H1 (cell line): ENCODE measurements around the gene CHTF8. TPM values are rescaled to one million over a fixed set of nuclear protein-coding genes. Genes with fewer than 3 reads are reported as not detected.

ENCODE experiments used
- CTCF ChIA-PET: fragments of 300-600 bp; sonication (Branson Sonifier 250); formaldehyde crosslinking; loops from one replicate; lab custom pipeline; 2021; ENCODE audit not compliant: partially characterized antibody; lab: Charles Lee
- POLR2A ChIA-PET: fragments of 300-600 bp; sonication (Branson Sonifier 250); formaldehyde crosslinking; loops from one replicate; lab custom pipeline; 2021; ENCODE audit warnings: inconsistent platforms; ENCODE audit not compliant: partially characterized antibody; lab: Charles Lee
- DNase-seq, 2 experiments: peaks; one replicate each; pipeline versions ENCODE4 v3.0.0 to v3.0.0-alpha.2; 2010 to 2022; ENCODE audit warnings: low spot score in 2 of 2, low read depth in 1 of 2, mixed read lengths in 1 of 2
- FAIRE-seq: peaks from 2 replicates; lab custom pipeline; 2011; peaks lifted over from hg19 to GRCh38; lab: Jason Lieb, UNC
- H2AFZ ChIP-seq: 2 replicates; pipeline ENCODE4 v1.8.1; 2012; ENCODE audit warnings: low read length, inconsistent platforms
- H2AK5ac ChIP-seq: 2 replicates; pipeline ENCODE4 v1.6.1; 2013; ENCODE audit warnings: low read depth, low read length
- H2BK120ac ChIP-seq: replicated peaks from 2 replicates; pipeline ENCODE3; 2013; ENCODE audit warnings: low read depth, low read length, inconsistent platforms
- H2BK12ac ChIP-seq: 2 replicates; pipeline ENCODE4 v1.6.1; 2013; ENCODE audit warnings: low read depth, low read length
- H2BK15ac ChIP-seq: 2 replicates; pipeline ENCODE4 v1.6.1; 2013; ENCODE audit warnings: low read length
- H2BK20ac ChIP-seq: 2 replicates; pipeline ENCODE4 v1.6.1; 2013; ENCODE audit warnings: low read length
- H2BK5ac ChIP-seq: 2 replicates; pipeline ENCODE4 v1.6.1; 2013; ENCODE audit warnings: low read depth, low read length
- H3K14ac ChIP-seq: 2 replicates; pipeline ENCODE4 v1.6.1; 2013; ENCODE audit warnings: inconsistent platforms; ENCODE audit not compliant: insufficient read length
- H3K18ac ChIP-seq: 2 replicates; pipeline ENCODE4 v1.6.1; 2013; ENCODE audit warnings: low read length; ENCODE audit errors: extremely low read depth
- H3K23ac ChIP-seq: 2 replicates; pipeline ENCODE4 v1.6.1; 2013; ENCODE audit warnings: inconsistent platforms; ENCODE audit not compliant: insufficient read length
- H3K23me2 ChIP-seq: 2 replicates; pipeline ENCODE4 v1.6.1; 2013; ENCODE audit warnings: low read depth, low read length
- H3K27ac ChIP-seq: 2 replicates; pipeline ENCODE4 v1.6.1; 2011; ENCODE audit warnings: low read depth, low read length, inconsistent platforms
- H3K27me3 ChIP-seq, 4 experiments: replicated peaks in 1 of 4; 1 replicate in 1 of 4; 2 replicates in 3 of 4; pipeline versions ENCODE4 v1.6.1 to v1.8.1; 2011 to 2013; ENCODE audit warnings: low read length in 3 of 4, mild to moderate bottlenecking in 3 of 4, inconsistent platforms in 2 of 4, mixed read lengths in 2 of 4, moderate library complexity in 1 of 4; ENCODE audit not compliant: control insufficient read depth in 3 of 4, insufficient read depth in 3 of 4; ENCODE audit errors: extremely low read depth in 1 of 4
- H3K36me3 ChIP-seq, 4 experiments: 2 replicates each; pipeline versions ENCODE4 v1.6.1 to v1.8.1; 2011 to 2013; ENCODE audit warnings: mild to moderate bottlenecking in 4 of 4, low read length in 3 of 4, moderate library complexity in 2 of 4, control low read depth in 1 of 4, inconsistent platforms in 1 of 4; ENCODE audit not compliant: insufficient read depth in 4 of 4, control insufficient read depth in 2 of 4
- H3K4ac ChIP-seq: replicated peaks from 2 replicates; pipeline ENCODE3; 2013; ENCODE audit warnings: low read length, low read depth, mixed read lengths, inconsistent platforms; ENCODE audit not compliant: insufficient read length
- H3K4me1 ChIP-seq, 4 experiments: replicated peaks in 1 of 4; 1 replicate in 1 of 4; 2 replicates in 3 of 4; pipeline versions ENCODE4 v1.6.1 to v1.8.1; 2011 to 2013; ENCODE audit warnings: low read length in 3 of 4, inconsistent platforms in 2 of 4, mixed read lengths in 1 of 4; ENCODE audit not compliant: insufficient read depth in 4 of 4, control insufficient read depth in 3 of 4
- H3K4me2 ChIP-seq, 2 experiments: 2 replicates each; pipeline versions ENCODE4 v1.6.1 to v1.8.1; 2011 to 2013; ENCODE audit warnings: low read depth in 2 of 2, low read length in 2 of 2, control low read depth in 1 of 2, inconsistent platforms in 1 of 2, mild to moderate bottlenecking in 1 of 2; ENCODE audit not compliant: insufficient read depth in 1 of 2
- H3K4me3 ChIP-seq, 4 experiments: fragments of 200-600, 300-600 bp in 1 of 4; sonication (generic), shearing (Covaris generic), sonication (Bioruptor Twin) in 1 of 4; 2 replicates each; pipeline versions ENCODE4 v1.5.1 to v1.8.1; 2011 to 2016; ENCODE audit warnings: low read length in 4 of 4, low read depth in 3 of 4, control low read depth in 2 of 4, inconsistent platforms in 2 of 4, mild to moderate bottlenecking in 2 of 4, mixed read lengths in 1 of 4, moderate library complexity in 1 of 4; ENCODE audit not compliant: insufficient read depth in 2 of 4; ENCODE audit errors: extremely low read depth in 1 of 4
- H3K56ac ChIP-seq: replicated peaks from 2 replicates; pipeline ENCODE3; 2013; ENCODE audit warnings: low read depth, mild to moderate bottlenecking, mixed read lengths, low read length, inconsistent platforms; ENCODE audit not compliant: insufficient read length
- H3K79me1 ChIP-seq: 2 replicates; pipeline ENCODE4 v1.6.1; 2013; ENCODE audit warnings: low read depth, low read length, control low read depth
- H3K79me2 ChIP-seq, 2 experiments: 2 replicates each; pipeline versions ENCODE4 v1.6.1 to v1.8.1; 2012 to 2013; ENCODE audit warnings: low read length in 2 of 2, mild to moderate bottlenecking in 2 of 2, inconsistent platforms in 1 of 2; ENCODE audit not compliant: insufficient read depth in 2 of 2, control insufficient read depth in 1 of 2
- H3K9ac ChIP-seq, 4 experiments: replicated peaks in 1 of 4; 1 replicate in 1 of 4; 2 replicates in 3 of 4; pipeline versions ENCODE4 v1.6.1 to v1.8.1; 2011 to 2013; ENCODE audit warnings: low read depth in 3 of 4, low read length in 3 of 4, control low read depth in 2 of 4, mild to moderate bottlenecking in 2 of 4, moderate library complexity in 2 of 4, inconsistent platforms in 1 of 4; ENCODE audit errors: extremely low read depth in 1 of 4
- H3K9me3 ChIP-seq, 2 experiments: 2 replicates each; pipeline versions ENCODE4 v1.6.1 to v1.8.1; 2012 to 2013; ENCODE audit warnings: mild to moderate bottlenecking in 2 of 2, moderate library complexity in 2 of 2, control low read depth in 1 of 2, inconsistent platforms in 1 of 2, low read depth in 1 of 2, low read length in 1 of 2, mixed read lengths in 1 of 2; ENCODE audit not compliant: insufficient read depth in 2 of 2
- H4K20me1 ChIP-seq, 2 experiments: replicated peaks in 1 of 2; 2 replicates each; pipeline versions ENCODE3 to v1.8.1; 2011 to 2013; ENCODE audit warnings: inconsistent platforms in 2 of 2, low read length in 2 of 2, mild to moderate bottlenecking in 1 of 2; ENCODE audit not compliant: insufficient read depth in 2 of 2, control insufficient read depth in 1 of 2
- H4K5ac ChIP-seq: 2 replicates; pipeline ENCODE4 v1.6.1; 2013; ENCODE audit warnings: low read length, low read depth, mixed read lengths, inconsistent platforms; ENCODE audit not compliant: insufficient read length
- H4K8ac ChIP-seq: 2 replicates; pipeline ENCODE4 v1.8.0; 2013; ENCODE audit warnings: mild to moderate bottlenecking, moderate library complexity, low read length, inconsistent platforms; ENCODE audit not compliant: insufficient read depth; ENCODE audit errors: extremely low read depth
- H4K91ac ChIP-seq: replicated peaks from 2 replicates; pipeline ENCODE3; 2013; ENCODE audit warnings: low read length, mixed read lengths, inconsistent platforms; ENCODE audit not compliant: insufficient read length
- CEBPB ChIP-seq: IDR thresholded peaks from 2 replicates; pipeline ENCODE4 v1.6.1; 2012; ENCODE audit warnings: low read depth, low read length
- MAFK ChIP-seq: IDR thresholded peaks from 2 replicates; pipeline ENCODE4 v1.6.1; 2012; ENCODE audit warnings: low read depth, mild to moderate bottlenecking, improper control_type of control experiment, low read length
- TAF1 ChIP-seq: IDR thresholded peaks from 2 replicates; pipeline ENCODE4 v1.6.1; 2011; ENCODE audit warnings: mild to moderate bottlenecking, low read depth, low read length
- WGBS, 2 experiments: shearing (Covaris generic) in 1 of 2; methylation state at CpG; one replicate each; pipeline versions ENCODE4 v1.1.6 to v1.1.7; 2013 to 2015; ENCODE audit warnings: low lambda C conversion rate in 2 of 2, mixed read lengths in 2 of 2, inconsistent platforms in 1 of 2, low coverage in 1 of 2, missing lambda C conversion rate in 1 of 2; ENCODE audit not compliant: insufficient replicate concordance in 2 of 2, insufficient coverage in 1 of 2, insufficient read length in 1 of 2; ENCODE audit errors: extremely low coverage in 1 of 2, missing lambda C conversion rate in 1 of 2; 5-methylcytosine and 5-hydroxymethylcytosine counted together
- polyA plus RNA-seq, 7 experiments: library from polyadenylated mRNA; depleted of rRNA in 3 of 7; stranded (reverse) in 5 of 7; unstranded in 2 of 7; fragments of >200 nt in 5 of 7; fragments of 200-250 nt in 2 of 7; gene quantifications; 1 replicate in 5 of 7; 2 replicates in 1 of 7; 4 replicates in 1 of 7; pipeline versions ENCODE4 v1.2.1 to v1.2.3, GENCODE V29; 2011 to 2013; ENCODE audit warnings: missing spikeins in 2 of 7, mixed read lengths in 2 of 7
- total RNA-seq: library from RNA; stranded (reverse); fragmentation: NEBNext Ultra II Directional; extraction: Animal tissue kit (Norgen Biotek cat#: 25700); gene quantifications from 2 replicates; pipeline ENCODE4 v1.2.1, GENCODE V29; 2021

The CHTF8 gene
- total and polyA plus RNA-seq, 2 of the 8 experiments (the other 6 are each of a cell fraction or from before 2014, with no cell fraction given) = 114 to 138 TPM

DNA sequence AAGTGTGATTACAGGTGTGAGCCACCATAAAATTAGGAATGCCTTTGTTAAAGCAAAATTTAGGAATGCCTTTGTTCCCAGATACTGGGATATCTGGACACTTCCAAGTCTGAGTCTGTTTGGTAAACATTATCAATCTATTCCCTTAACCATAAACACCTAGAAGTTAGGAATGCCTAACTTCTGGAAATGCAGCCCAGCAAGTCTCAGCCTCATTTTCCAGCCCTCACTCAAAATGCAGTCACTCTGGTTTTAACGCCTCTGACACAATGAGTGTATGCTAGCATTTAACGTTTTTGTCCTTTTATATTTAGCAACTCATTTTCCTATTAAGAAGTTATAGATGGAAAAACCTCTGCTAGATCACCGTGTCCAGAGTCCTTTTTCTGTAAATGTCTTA lies 61.4 kb downstream of the CHTF8 start:
- no peak overlapping the region for H3K4me3 ChIP-seq
- no peaks in the 10 kb centered on the region for H3K27me3 ChIP-seq
- H4K91ac ChIP-seq = no peak overlapping the region
- no peak overlapping the region for H3K14ac ChIP-seq
- no peak overlapping the region for H3K18ac ChIP-seq
- H3K23me2 ChIP-seq = peaks cover 3% of the 10 kb centered on the region; the same call in 1 of the 2 replicates
- no peak overlapping the region for H3K4ac ChIP-seq
- 73% methylated on average over 3 of the region's 3 CpGs; no CpG with 5 or more reads in 1 of the 2 experiments for WGBS, 2 experiments
- H3K27ac ChIP-seq = no peak overlapping the region
- no peaks in the 10 kb centered on the region for H4K20me1 ChIP-seq
- FAIRE-seq = no peak
- peak overlapping the region; percentile 55; the same call in 1 of the 2 replicates for H2BK5ac ChIP-seq
- H2BK12ac ChIP-seq = no peak overlapping the region
- H2AK5ac ChIP-seq = no peak overlapping the region
- H3K9ac ChIP-seq = no peak overlapping the region
- DNase-seq = no peak
- no peaks in the 10 kb centered on the region for H3K79me1 ChIP-seq
- no peaks in the 10 kb centered on the region for H3K36me3 ChIP-seq
- H2BK120ac ChIP-seq = no peak overlapping the region
- H4K8ac ChIP-seq = no peak overlapping the region
- H2BK15ac ChIP-seq = no peak overlapping the region
- H3K4me1 ChIP-seq = peaks cover 2 to 17% (median 15%) of the 10 kb centered on the region in 4 experiments
- H3K79me2 ChIP-seq = no peaks in the 10 kb centered on the region
- H4K5ac ChIP-seq = no peak overlapping the region
- no peak overlapping the region for H3K23ac ChIP-seq
- peak overlapping the region; percentile 98; the same call in 1 of the 2 replicates for H2BK20ac ChIP-seq
- H3K9me3 ChIP-seq = no peaks in the 10 kb centered on the region
- H3K4me2 ChIP-seq = no peak overlapping the region; a peak in 1 of 4 replicates
- H3K56ac ChIP-seq = no peak overlapping the region
- ChIA-PET POLR2A (interaction anchor here (0.7 to 2.1 kb wide), 7 partner anchors 12 to 101 kb away, joined by 3 to 11 read pairs (median 4); no protein-coding TSS in a partner anchor), CTCF (interaction anchor here (0.7 to 3.5 kb wide), 4 partner anchors 10 to 324 kb away, joined by 3 to 9 read pairs (median 3); no protein-coding TSS in a partner anchor)
- TF ChIP-seq TAF1 (no peak), CEBPB (no peak), MAFK (no peak)
- no peak overlapping the region for H2AFZ ChIP-seq
